Endothelial cell of umbilical vein (primary cell): ENCODE data around the gene KLK14.

Experiments
- EZH2 ChIP-seq: IDR thresholded peaks from 2 replicates; pipeline ENCODE4 v1.6.1; 2012; ENCODE audit warnings: borderline replicate concordance, low read depth, mild to moderate bottlenecking, moderate library complexity, low read length, inconsistent platforms; ENCODE audit not compliant: severe bottlenecking
- FOS ChIP-seq: IDR thresholded peaks from 2 replicates; pipeline ENCODE4 v1.6.1; 2011; ENCODE audit warnings: mild to moderate bottlenecking, low read length, moderate library complexity, borderline replicate concordance; ENCODE audit not compliant: insufficient read depth
- GATA2 ChIP-seq: IDR thresholded peaks from 2 replicates; pipeline ENCODE4 v1.7.0; 2011; ENCODE audit warnings: low read depth, mild to moderate bottlenecking, moderate library complexity, mixed read lengths, low read length; ENCODE audit not compliant: insufficient read length, insufficient read depth
- POLR2A ChIP-seq: IDR thresholded peaks from 2 replicates; pipeline ENCODE4 v1.6.1; 2012; ENCODE audit warnings: low read depth, mild to moderate bottlenecking, control low read depth, low read length
- POLR2AphosphoS5 ChIP-seq: IDR thresholded peaks from 2 replicates; pipeline ENCODE4 v1.6.1; 2012; ENCODE audit warnings: low read depth, mild to moderate bottlenecking, control low read depth, low read length, moderate library complexity; ENCODE audit not compliant: insufficient read depth
- TF ChIP-seq, protein P1 (sequence below), 2 donors: IDR thresholded peaks; 1 replicate in 1 of 2; 2 replicates in 1 of 2; pipeline ENCODE4 v1.5.1; 2011; ENCODE audit warnings: low read length in 2 of 2, mild to moderate bottlenecking in 2 of 2, moderate library complexity in 2 of 2, control low read depth in 1 of 2, inconsistent platforms in 1 of 2, low read depth in 1 of 2; ENCODE audit not compliant: insufficient read depth in 1 of 2; ENCODE audit errors: extremely low read depth in 1 of 2
- TF ChIP-seq, protein P2 (sequence below): IDR thresholded peaks from 2 replicates; pipeline ENCODE4 v1.6.1; 2011; ENCODE audit not compliant: insufficient read depth, insufficient read length

DNA sequence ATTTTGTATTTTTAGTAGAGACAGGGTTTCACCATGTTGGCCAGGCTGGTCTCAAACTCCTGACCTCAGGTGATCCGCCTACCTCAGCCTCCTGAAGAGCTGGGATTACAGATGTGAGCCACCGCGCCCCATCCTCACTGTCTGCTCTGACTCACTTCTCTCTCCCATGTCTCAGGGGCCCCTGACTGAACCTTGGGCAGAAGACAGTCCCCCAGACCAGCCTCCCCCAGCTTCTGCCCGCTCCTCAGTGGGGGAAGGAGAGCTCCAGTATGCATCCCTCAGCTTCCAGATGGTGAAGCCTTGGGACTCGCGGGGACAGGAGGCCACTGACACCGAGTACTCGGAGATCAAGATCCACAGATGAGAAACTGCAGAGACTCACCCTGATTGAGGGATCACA is 47.0 kb upstream of the KLK14 start:
- TF ChIP-seq, protein P1, sequence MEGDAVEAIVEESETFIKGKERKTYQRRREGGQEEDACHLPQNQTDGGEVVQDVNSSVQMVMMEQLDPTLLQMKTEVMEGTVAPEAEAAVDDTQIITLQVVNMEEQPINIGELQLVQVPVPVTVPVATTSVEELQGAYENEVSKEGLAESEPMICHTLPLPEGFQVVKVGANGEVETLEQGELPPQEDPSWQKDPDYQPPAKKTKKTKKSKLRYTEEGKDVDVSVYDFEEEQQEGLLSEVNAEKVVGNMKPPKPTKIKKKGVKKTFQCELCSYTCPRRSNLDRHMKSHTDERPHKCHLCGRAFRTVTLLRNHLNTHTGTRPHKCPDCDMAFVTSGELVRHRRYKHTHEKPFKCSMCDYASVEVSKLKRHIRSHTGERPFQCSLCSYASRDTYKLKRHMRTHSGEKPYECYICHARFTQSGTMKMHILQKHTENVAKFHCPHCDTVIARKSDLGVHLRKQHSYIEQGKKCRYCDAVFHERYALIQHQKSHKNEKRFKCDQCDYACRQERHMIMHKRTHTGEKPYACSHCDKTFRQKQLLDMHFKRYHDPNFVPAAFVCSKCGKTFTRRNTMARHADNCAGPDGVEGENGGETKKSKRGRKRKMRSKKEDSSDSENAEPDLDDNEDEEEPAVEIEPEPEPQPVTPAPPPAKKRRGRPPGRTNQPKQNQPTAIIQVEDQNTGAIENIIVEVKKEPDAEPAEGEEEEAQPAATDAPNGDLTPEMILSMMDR (IDR thresholded peaks at IDR 0.05; ENCODE audit: extremely low read depth in 1 of 2, insufficient read depth in 1 of 2, low read depth in 1 of 2, low read length in 2 of 2) = no peak
- no peak for TF ChIP-seq GATA2
- TF ChIP-seq, protein P2, sequence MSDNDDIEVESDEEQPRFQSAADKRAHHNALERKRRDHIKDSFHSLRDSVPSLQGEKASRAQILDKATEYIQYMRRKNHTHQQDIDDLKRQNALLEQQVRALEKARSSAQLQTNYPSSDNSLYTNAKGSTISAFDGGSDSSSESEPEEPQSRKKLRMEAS = no peak
- no peak for TF ChIP-seq POLR2AphosphoS5
- TF ChIP-seq FOS = no peak
- no peak for TF ChIP-seq EZH2
- no peak for TF ChIP-seq POLR2A
